Kasumi-1 (cell line): Measurements from ENCODE around the gene NRXN3.

Experiments used
- DNase-seq, 2 experiments: peaks; one replicate each; lab custom pipeline; 2025; lab: John Stamatoyannopoulos, UW

NRXN3 gene

GRCh38 chr14:78714711-78715110 lies 544.5 kb downstream of the NRXN3 start:
- DNase-seq, result no peak

DNA sequence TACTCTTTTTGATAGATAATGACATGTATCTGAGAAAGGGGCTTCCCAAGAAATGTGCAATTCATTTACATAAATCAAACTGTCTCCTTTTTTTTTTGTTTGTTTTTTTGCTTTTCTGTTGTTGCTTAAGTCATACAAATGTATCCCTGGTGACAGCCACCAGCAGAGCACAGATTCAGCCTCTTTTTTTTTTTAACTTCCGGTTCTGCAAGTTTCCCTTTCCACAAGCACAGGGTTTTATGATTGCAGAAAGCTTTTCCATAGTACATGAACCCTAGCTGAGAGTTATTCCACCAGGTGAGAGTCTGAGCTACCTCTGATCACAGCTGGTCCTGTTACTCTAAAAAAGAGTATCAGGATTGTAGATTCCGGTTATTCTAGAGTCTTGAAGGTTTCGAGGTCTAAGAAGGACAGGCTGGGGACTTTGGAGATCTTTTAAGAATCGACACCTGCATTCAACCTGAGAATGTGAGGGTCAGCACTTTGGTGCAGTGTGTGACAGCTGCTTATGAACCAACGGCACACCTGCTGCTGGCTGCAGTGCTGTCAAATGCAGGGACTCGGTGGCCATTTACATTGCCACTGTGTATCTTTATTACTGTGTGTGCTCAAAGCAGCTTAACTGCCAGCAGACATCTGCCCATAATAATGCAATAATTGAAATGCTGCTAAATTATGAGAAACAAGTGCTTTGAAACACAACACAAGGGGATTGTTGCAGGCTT lies 551.7 kb downstream of the NRXN3 start:
- DNase-seq, result no peak

DNA sequence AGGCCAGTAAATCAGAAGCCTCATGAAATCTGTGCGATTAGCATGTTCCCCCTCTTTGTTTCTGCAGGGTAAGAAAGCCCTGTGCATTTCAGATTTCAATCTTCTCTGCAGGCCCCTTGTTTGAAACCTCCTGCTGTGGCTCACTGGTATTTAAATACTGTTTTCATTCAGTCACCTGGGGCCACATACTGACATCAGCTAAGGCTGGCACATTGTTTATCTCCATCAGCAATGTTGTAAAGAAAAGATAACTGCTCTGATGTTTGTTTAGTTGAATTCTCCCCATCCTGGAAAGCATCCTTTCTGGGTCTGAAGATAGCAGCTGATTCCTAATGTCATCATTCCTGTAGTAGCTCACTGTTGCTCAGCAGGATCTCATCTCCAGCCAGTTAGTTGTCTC lies 554.9 kb downstream of the NRXN3 start:
- DNase-seq, result no peak

DNA sequence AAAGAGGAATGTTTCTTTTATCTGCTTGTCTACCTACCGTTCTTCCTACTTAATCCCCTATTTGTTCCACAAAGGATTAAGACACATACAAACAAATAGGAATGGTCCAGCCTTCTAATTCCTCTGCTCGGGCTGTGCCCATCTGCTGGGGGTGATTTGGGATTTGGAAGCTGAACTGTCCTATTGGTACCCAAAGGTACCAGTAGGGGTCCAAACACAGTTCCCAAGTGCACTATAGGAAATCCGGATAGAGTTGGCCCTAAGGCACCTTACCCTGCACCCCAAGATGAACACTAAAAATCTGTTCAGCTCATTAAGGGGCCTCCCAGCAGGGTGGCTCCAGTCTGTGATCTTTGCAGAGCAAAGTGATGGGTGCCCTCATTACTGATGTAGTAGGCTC lies 566.9 kb downstream of the NRXN3 start:
- DNase-seq, result no peak

DNA sequence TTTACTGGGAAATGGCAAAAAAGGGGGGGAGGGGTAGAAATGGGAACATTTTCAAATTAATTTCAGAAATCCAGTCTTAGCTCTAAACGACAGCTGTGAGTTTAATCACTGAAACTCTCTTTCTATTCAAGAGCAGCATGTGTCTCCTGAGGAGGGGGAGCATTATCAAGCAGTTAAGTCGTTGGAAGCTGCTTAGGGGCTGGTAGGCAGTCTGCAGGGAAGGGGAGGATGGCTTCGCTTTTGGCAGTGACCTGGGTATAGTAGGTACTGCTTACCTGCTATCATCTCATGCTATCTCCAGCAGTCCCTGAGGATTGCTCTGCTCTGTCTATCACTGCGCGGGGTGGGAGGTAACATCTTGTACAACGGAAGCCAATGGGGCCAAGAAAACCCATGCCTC lies 567.4 kb downstream of the NRXN3 start:
- no peak for DNase-seq

DNA sequence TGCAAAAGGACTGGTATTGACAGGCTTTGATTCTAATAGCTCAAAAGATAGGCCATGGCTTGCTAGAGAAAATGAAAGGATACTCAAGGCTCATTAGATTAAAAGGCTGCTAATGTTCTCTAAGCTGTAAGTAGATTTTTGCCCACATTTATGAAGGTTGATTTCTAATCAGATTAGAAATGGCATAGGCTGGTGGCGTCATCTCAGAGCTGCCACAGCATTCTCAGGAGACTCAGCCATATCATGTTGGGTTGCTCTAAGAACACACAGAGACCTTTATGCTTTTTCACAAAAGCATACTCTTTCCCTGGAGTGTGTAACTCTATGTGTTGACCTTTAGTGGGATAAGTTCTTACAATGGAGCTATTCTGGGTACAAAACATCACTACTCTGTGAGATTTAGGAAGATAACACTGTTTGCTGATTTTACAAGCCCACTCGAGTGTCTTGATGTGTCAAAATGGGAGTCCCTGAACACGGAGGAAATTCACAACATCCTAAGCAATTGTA lies 576.0 kb downstream of the NRXN3 start:
- DNase-seq, result no peak

- no peak for DNase-seq
Observed at GRCh38 chr14:78747813-78748212, 577.6 kb downstream of the NRXN3 start.

DNA sequence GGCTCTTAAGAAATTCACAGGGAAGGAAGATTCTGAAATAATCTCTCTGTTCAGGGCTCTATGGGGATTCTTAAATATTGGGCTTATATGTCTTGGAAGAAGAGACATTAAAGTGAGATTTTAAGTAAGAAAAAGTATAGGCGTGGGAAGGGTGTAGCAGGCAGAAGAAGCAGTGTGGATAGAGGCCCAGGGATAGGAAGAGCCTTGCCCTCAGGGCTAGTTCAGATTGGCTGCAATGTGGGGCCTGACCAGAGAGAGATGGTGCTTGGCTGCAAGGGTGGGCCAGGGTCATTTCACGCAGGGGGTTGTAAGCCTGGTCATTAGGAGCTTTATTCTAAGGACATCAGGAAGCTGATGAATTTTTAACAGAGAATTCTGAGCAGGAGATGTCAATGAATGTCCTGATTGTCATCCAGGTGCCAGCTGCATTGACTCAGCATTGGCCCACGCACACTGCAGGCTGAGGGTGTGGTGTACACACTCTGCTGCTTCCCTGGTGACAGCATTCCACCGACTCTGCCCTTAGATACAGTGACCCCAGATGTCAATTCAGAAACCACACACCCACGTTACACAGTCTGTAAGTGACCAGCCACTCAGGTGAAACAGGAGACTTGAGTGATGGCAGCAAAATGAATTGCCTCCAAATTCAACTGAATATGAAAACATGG lies 582.5 kb downstream of the NRXN3 start:
- no peak for DNase-seq

DNA sequence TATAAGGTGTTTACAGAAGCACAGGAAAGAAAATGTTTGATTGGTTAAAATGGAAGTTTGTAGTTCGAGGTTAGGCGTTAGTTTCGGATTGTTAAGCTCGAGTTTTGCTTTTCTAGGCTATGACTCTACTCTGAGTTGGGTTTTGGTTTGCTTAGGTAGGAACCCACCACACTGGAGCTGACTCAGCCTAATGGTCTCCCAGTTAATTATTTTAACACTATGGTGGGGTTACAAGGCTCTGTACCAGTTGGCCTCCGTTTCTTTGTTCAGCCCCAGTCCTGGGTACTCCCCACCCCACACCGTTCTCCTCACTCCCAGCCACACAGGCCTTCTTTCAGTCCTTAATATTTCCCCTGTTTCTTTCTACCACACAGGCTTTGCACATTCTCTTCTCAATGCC lies 583.9 kb downstream of the NRXN3 start:
- DNase-seq, result no peak

DNA sequence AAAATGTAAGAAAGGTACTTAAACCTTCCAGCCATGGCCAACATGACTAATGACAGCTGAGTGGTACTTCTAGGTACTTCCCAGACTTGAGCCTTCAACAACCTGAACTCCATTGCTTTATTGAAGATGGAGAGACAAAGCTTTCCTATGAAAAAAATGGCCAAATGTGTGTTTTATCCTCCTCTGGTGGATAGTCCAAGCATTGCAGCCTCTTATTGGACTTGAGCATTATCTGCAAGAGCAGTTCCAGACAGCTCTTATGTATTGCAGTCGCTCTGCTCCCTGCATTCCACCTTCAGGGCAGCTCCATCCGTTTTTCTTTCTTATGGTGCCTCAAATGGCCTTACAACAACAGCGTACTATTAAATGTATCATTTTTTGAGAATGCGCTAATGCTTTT lies 588.2 kb downstream of the NRXN3 start:
- DNase-seq, result peak; percentile 26 to 31

GRCh38 chr14:78762331-78762730 lies 592.2 kb downstream of the NRXN3 start:
- no peak for DNase-seq

DNA sequence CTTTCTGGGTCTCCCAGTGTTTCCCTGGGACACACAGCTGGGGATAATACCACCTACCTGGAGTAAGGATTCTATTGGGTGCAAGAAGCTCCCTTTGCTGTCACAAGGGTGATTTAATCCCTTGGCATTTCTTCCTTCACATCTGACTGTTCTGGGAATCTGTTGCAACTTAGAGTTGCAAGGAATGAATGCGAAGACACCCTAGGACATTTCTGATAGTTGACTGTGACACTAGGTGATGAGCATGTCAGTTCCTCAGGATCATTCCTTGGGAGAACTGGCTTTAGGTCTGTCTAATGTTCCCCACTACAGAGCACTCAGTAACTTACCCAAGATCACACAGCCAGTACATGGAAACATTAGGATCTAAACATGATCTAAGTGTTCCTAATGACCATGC lies 593.6 kb downstream of the NRXN3 start:
- DNase-seq, result no peak

DNA sequence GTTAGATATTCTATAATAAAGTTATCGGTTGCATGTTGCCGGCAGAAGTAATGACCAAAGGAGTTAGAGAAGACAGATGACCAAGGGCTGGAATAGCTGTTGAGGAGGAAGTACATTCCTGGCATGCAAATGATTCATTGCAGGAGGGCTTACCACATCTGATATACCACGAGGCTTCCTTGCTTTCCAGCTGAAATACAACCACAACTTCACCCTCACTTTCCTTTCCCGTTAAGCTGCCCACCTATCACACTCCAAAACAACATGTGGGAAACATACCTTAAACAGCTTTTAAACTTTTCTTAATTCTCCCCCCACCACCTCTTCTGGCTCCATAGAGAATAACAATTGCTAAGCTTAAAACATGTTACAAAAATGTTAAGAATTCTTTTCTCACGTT lies 594.1 kb downstream of the NRXN3 start:
- no peak for DNase-seq

- no peak for DNase-seq
Observed at GRCh38 chr14:78764645-78765044, 594.5 kb downstream of the NRXN3 start.

DNA sequence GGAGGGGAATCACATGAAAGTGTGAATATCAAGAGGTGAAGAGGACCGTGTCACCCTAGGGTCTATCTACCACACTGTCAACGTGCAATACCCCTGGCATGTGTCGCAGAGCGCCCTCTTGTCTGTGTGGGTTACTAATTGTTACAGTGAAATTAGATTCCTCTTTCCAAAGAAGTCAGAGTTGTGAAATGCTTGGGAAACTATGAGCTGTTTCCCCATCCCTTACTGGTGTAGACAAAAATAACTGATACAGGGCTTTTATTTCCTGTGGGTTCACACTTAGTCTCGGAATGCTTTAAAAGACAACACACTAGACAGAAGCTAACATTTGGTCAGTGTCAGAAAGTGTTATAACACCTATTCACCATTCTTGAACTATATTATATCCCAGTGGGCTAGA lies 597.3 kb downstream of the NRXN3 start:
- no peak for DNase-seq

GRCh38 chr14:78782551-78782950 lies 612.4 kb downstream of the NRXN3 start:
- no peak for DNase-seq

DNA sequence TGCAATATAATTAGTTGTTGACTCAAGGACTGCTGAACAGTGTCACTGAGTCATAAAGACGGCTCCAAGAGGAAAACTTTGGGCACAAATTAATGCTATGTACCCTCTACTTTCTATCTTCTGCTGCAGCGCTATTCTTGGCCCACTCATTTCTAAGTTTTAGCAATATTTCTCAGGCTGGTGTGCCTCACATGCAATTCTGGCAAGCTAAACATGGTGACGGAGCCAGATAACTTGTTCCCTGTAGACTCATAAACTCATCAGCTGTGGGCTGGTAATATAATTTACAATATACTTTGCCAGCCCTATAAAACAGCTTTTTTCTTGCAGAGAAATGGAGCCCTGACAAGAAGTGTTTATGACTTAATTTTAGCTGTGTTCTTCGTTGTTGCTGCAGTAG lies 615.1 kb downstream of the NRXN3 start:
- DNase-seq, result no peak

DNA sequence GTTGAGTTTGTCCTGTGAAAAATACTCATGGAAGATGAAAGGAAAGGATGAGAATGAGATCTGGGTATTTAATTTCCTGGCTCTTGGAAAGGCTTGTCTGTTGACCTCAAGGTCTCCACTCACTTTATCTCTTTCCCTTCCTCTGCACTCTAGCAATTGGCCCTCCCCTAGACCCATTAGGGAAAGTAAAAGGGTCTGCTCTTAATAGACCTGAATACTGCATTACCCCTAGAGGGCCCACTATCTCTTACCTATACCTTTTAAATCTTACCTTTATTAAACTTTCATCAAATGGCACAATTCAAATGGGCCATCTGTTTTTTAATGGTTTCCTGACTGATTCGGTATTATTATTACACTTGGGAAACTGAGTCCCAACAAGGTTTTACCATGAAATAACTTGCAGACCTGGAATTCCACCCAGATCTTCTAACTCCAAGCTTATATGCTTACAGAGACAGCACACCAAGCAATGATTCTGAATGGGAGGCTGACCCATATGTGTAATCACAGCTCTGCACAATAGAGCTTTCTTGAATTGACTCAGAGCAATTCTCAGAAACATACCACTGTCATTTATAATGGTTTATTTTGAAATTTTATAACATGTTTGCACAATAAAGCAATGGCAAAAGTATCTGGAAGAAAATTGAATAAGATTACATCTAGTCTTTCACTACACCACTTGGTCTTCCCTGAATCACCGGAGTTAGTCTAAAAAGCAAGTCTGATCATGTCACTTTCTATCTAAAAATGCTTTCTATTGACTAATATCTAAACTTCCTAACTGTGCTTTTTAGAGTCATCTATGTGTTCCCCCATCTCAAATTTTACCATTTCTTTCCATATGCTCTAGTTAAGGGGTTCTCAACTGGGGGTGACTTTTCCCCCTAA lies 618.5 kb downstream of the NRXN3 start:
- DNase-seq, result no peak

GRCh38 chr14:78790271-78790670 lies 620.1 kb downstream of the NRXN3 start:
- DNase-seq, result no peak

DNA sequence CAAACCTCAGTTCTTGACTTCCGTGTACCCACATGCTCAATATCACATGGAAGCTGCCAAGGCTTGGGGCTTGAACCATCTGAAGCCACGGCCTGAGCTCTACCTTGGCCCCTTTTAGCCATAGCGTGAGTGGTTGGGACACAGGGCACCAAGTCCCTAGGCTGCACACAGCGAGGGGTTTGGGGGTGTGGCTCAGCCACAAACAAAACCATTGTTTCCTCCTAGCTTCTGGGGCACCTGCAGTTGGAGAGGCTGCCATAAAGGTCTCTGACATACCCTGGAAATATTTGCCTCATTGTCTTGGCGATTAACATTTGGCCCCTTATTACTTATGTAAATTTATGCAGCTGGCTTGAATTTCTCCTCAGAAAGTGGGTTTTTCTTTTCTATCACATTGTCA lies 628.6 kb downstream of the NRXN3 start:
- DNase-seq, result no peak

- no peak for DNase-seq
Observed at GRCh38 chr14:78805570-78805969, 635.4 kb downstream of the NRXN3 start.

DNA sequence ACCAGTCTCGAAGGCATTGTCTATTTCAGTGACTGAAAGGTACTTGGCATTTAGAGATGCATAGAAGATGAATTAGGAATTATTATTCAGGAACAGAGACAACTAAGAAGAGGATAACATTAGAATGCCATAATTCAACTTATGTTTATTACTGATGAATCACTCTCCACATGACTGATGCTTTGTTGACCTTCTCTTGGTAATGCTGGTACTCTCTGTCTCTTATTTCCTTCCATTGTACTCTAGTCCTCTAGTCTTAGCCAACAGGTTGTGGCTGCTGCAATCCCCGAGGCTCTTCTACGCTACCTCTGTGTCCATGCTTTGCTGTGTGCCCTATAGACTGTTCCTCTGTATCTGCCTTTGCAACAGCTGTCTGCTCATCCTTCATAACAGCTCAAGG lies 652.9 kb downstream of the NRXN3 start:
- DNase-seq, result no peak

DNA sequence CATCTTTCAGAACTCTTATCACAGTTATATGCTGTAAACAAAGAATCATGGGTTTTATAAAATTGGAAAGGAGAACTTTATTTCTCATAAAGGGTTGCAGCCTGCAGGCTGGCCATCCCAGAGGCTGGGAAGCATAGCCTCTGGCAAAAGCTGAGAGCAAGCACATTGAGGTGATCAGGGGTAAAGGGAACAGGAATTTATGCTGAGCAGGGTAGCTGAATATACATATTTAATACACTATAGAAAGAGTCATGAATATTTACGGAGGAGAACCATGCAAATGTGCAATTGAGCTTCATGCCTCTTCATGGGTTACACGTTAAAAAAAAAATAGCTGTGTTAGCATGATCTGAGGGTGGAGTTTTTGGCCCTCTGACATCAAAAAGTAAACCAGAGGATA lies 653.3 kb downstream of the NRXN3 start:
- no peak for DNase-seq
